ENCODE data around the gene SLC38A8.

SLC38A8 gene

GRCh38 chr16:84068041-84068440 lies 25.4 kb upstream of the SLC38A8 start:
- DNase-seq: no peak

- DNase-seq: no peak
These were observed 25.0 kb upstream of the SLC38A8 start for GRCh38 chr16:84067640-84068039.

GRCh38 chr16:84065536-84066132 lies 23.0 kb upstream of the SLC38A8 start:
- peak; percentile 56 for DNase-seq

- no peak for DNase-seq
These were observed 21.4 kb upstream of the SLC38A8 start for GRCh38 chr16:84063980-84064379.

- DNase-seq: peak; percentile 85
These were observed 20.4 kb upstream of the SLC38A8 start for GRCh38 chr16:84062734-84063640.

GRCh38 chr16:84061236-84061819 lies 18.7 kb upstream of the SLC38A8 start:
- no peak for DNase-seq

GRCh38 chr16:84059946-84060901 lies 17.6 kb upstream of the SLC38A8 start:
- no peak for DNase-seq

- DNase-seq: no peak
These were observed 16.5 kb upstream of the SLC38A8 start for GRCh38 chr16:84059111-84059510.

- no peak for DNase-seq
These were observed 16.1 kb upstream of the SLC38A8 start for GRCh38 chr16:84058664-84059063.

GRCh38 chr16:84058211-84058610 lies 15.6 kb upstream of the SLC38A8 start:
- no peak for DNase-seq

GRCh38 chr16:84056933-84057332 lies 14.3 kb upstream of the SLC38A8 start:
- no peak for DNase-seq

- DNase-seq: no peak
These were observed 13.4 kb upstream of the SLC38A8 start for GRCh38 chr16:84055801-84056634.

- DNase-seq: no peak
These were observed 12.8 kb upstream of the SLC38A8 start for GRCh38 chr16:84055366-84055765.

GRCh38 chr16:84054916-84055315 lies 12.3 kb upstream of the SLC38A8 start:
- no peak for DNase-seq

GRCh38 chr16:84054271-84054670 lies 11.7 kb upstream of the SLC38A8 start:
- DNase-seq: no peak

GRCh38 chr16:84053237-84053636 lies 10.6 kb upstream of the SLC38A8 start:
- no peak for DNase-seq

- no peak for DNase-seq
These were observed 9.6 kb upstream of the SLC38A8 start for GRCh38 chr16:84052071-84052622.

- no peak for DNase-seq
These were observed 7.7 kb upstream of the SLC38A8 start for GRCh38 chr16:84050316-84050715.

- DNase-seq: no peak
These were observed 6.9 kb upstream of the SLC38A8 start for GRCh38 chr16:84049403-84050060.

- DNase-seq: no peak
These were observed 6.3 kb upstream of the SLC38A8 start for GRCh38 chr16:84048871-84049270.

GRCh38 chr16:84048270-84048669 lies 5.7 kb upstream of the SLC38A8 start:
- no peak for DNase-seq

All from stimulated activated CD8-positive, alpha-beta memory T cell treated with anti-CD3 and anti-CD28 coated beads, Interleukin-4, amount 100 ng/mL, for 48 hours (primary cell).